OCI-LY1 (cell line): ENCODE results near the gene FUBP1.

Experiments
- H2AFZ ChIP-seq: fragments of 200-600 bp; sonication (generic), shearing (Covaris generic); 2 replicates; pipeline ENCODE4 v1.6.0; 2014; ENCODE audit warnings: antibody characterized with exemption, mild to moderate bottlenecking, low read length
- H3F3A ChIP-seq: fragments of 200-600 bp; sonication (generic), shearing (Covaris generic); 2 replicates; pipeline ENCODE4 v1.6.0; 2014; ENCODE audit warnings: mild to moderate bottlenecking, antibody characterized with exemption, low read length, moderate library complexity; ENCODE audit not compliant: insufficient read depth
- H3K27ac ChIP-seq: fragments of 200-600 bp; sonication (generic); 2 replicates; pipeline ENCODE4 v1.5.1; 2014; ENCODE audit warnings: low read length, mixed run types, mild to moderate bottlenecking, low read depth; ENCODE audit not compliant: poor library complexity, severe bottlenecking
- H3K27me3 ChIP-seq: fragments of 200-600 bp; sonication (generic); 2 replicates; pipeline ENCODE4 v1.6.0; 2014; ENCODE audit warnings: antibody characterized with exemption, mild to moderate bottlenecking, low read length, moderate library complexity; ENCODE audit not compliant: insufficient read depth
- H3K36me3 ChIP-seq: fragments of 200-600 bp; sonication (generic); 2 replicates; pipeline ENCODE4 v1.6.1; 2014; ENCODE audit warnings: mild to moderate bottlenecking, antibody characterized with exemption, low read length, moderate library complexity, mixed read lengths; ENCODE audit not compliant: insufficient read depth
- H3K4me1 ChIP-seq: fragments of 200-600 bp; sonication (generic); 2 replicates; pipeline ENCODE4 v1.5.1; 2014; ENCODE audit warnings: mild to moderate bottlenecking, low read length, moderate library complexity; ENCODE audit not compliant: insufficient read depth, severe bottlenecking
- H3K4me2 ChIP-seq: fragments of 200-600 bp; sonication (generic), shearing (Covaris generic); 2 replicates; pipeline ENCODE4 v1.6.1; 2014; ENCODE audit warnings: low read length
- H3K4me3 ChIP-seq: fragments of 200-600 bp; sonication (generic); 2 replicates; pipeline ENCODE4 v1.5.1; 2014; ENCODE audit warnings: low read length, low read depth, mild to moderate bottlenecking, mixed read lengths; ENCODE audit not compliant: poor library complexity, severe bottlenecking
- H3K79me2 ChIP-seq: fragments of 200-600 bp; shearing (Covaris generic); 2 replicates; pipeline ENCODE4 v1.6.1; 2016; ENCODE audit warnings: mixed run types, low read length, mixed read lengths; ENCODE audit not compliant: insufficient read depth
- H3K9ac ChIP-seq: fragments of 200-600 bp; sonication (generic), shearing (Covaris generic); 2 replicates; pipeline ENCODE4 v1.6.1; 2014; ENCODE audit warnings: mild to moderate bottlenecking, low read length, mixed read lengths
- H3K9me2 ChIP-seq: fragments of 200-600 bp; sonication (generic), shearing (Covaris generic); 2 replicates; pipeline ENCODE4 v1.6.1; 2014; ENCODE audit warnings: low read depth, mild to moderate bottlenecking, low read length, mixed read lengths
- H3K9me3 ChIP-seq: fragments of 200-600 bp; shearing (Covaris generic); 2 replicates; pipeline ENCODE4 v1.6.1; 2014; ENCODE audit warnings: low read length, mixed read lengths
- H4K20me1 ChIP-seq: fragments of 200-600 bp; sonication (generic), shearing (Covaris generic); 2 replicates; pipeline ENCODE4 v1.6.0; 2016; ENCODE audit warnings: mild to moderate bottlenecking, low read length; ENCODE audit not compliant: insufficient read depth
- CTCF ChIP-seq: fragments of 200-600 bp; sonication (generic), shearing (Covaris generic); IDR thresholded peaks from 2 replicates; pipeline ENCODE4 v1.5.1; 2017; ENCODE audit warnings: mild to moderate bottlenecking, antibody characterized with exemption, low read length, moderate library complexity, mixed read lengths
- EZH2 ChIP-seq: fragments of 200-600 bp; sonication (generic), shearing (Covaris generic); IDR thresholded peaks from 2 replicates; pipeline ENCODE4 v1.8.0; 2017; ENCODE audit warnings: borderline replicate concordance, mixed run types, mild to moderate bottlenecking, antibody characterized with exemption, low read length, moderate library complexity, mixed read lengths

The FUBP1 gene

DNA sequence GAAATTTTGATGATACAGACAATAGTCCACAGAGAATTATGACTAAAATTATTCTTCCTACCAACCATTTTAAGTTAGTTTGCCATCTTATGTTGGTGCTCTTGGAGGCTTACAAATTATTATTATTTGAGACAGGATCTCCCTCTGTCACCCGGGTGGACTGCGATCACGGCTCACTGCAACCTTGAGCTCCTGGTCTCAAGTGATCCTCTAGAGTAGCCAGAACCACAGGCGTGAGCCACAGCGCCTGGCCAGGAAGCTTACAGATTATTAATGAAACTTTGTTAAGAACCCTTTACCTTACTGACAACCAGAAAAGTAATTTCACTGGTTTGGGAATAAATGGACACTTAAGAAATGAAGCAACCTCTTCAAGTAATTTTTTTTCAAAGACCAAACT lies 17.9 kb upstream of the FUBP1 start:
- Histone ChIP-seq H3K9me3 (no peaks in the 10 kb centered on the region), H4K20me1 (no peaks in the 10 kb centered on the region), H3K27me3 (no peaks in the 10 kb centered on the region), H2AFZ (no peak overlapping the region), H3K36me3 (peaks cover 25% of the 10 kb centered on the region), H3K4me2 (no peak overlapping the region), H3K27ac (no peak overlapping the region), H3K79me2 (peaks cover 4% of the 10 kb centered on the region; the same call in 1 of the 2 replicates), H3K4me1 (no peaks in the 10 kb centered on the region), H3K9me2 (no peaks in the 10 kb centered on the region), H3F3A (no peaks in the 10 kb centered on the region; the same call in 1 of the 2 replicates), H3K9ac (no peak overlapping the region), H3K4me3 (no peak overlapping the region)
- TF ChIP-seq EZH2 (no peak), CTCF (no peak)

DNA sequence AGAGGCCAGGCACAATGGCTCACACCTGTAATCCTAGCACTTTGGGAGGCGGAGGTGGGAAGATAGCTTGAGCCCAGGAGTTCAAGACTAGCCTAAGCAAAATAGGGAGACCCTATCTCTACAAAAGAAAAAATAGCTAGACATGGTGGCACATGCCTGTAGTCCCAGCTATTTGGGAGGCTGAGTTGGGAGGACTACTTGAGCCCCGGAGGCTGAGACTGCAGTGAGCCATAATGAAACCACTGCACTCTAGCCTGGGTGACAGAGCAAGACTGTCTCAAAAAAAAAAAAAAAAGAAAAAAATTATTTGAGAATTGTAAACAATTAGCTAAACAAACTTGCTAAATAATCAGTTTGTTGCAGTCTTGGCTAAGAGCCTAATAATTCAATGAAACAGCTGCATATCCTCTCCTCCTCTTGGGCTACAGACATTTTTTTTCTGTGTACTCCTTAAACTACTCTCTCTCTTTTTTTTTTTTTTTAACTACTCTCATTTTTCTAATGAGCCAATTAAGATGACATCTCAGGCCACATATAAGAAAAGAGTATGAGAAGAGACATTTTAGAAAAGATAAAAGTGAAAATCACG lies 15.3 kb upstream of the FUBP1 start:
- Histone ChIP-seq H3K9me2 (no peaks in the 10 kb centered on the region), H3K27me3 (no peaks in the 10 kb centered on the region), H3K9ac (no peak overlapping the region), H3K4me3 (no peak overlapping the region), H3K9me3 (no peaks in the 10 kb centered on the region), H3K4me1 (no peaks in the 10 kb centered on the region), H4K20me1 (no peaks in the 10 kb centered on the region), H3K27ac (no peak overlapping the region), H3K36me3 (peaks cover 30% of the 10 kb centered on the region), H3K4me2 (no peak overlapping the region), H3K79me2 (peaks cover 8% of the 10 kb centered on the region; the same call in 1 of the 2 replicates), H3F3A (no peaks in the 10 kb centered on the region; the same call in 1 of the 2 replicates), H2AFZ (no peak overlapping the region)
- TF ChIP-seq EZH2 (no peak), CTCF (no peak)

DNA sequence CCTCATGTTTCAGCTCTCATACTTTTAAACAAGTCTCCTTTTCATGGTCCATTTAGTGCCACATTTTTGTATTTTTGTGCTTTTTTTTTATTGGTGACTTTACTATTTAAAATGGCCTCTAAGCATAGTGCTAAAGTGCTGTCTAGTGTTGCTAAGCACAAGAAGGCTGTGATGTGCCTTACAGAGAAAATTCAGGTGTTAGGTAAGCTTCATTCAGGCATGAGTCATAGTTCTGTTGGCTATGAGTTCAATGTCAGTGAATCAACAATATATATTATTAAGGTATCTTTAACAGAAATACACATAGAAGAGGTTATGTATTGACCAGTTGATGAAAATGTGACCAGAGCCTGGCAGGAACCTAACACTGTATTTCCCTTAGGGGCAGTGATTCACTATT lies 12.8 kb upstream of the FUBP1 start:
- no peaks in the 10 kb centered on the region for H3F3A ChIP-seq
- H3K79me2 ChIP-seq, result peaks cover 16% of the 10 kb centered on the region; the same call in 1 of the 2 replicates
- no peaks in the 10 kb centered on the region for H3K9me3 ChIP-seq
- H3K4me3 ChIP-seq, result no peak overlapping the region
- TF ChIP-seq EZH2 (no peak), CTCF (no peak)
- no peak overlapping the region for H3K4me2 ChIP-seq
- no peaks in the 10 kb centered on the region for H3K4me1 ChIP-seq
- H4K20me1 ChIP-seq, result no peaks in the 10 kb centered on the region
- H3K27ac ChIP-seq, result no peak overlapping the region
- no peak overlapping the region for H3K9ac ChIP-seq
- H2AFZ ChIP-seq, result no peak overlapping the region
- H3K36me3 ChIP-seq, result peaks cover 30% of the 10 kb centered on the region
- no peaks in the 10 kb centered on the region for H3K9me2 ChIP-seq
- H3K27me3 ChIP-seq, result no peaks in the 10 kb centered on the region
